GM19468 (cell line): ENCODE data around the gene PITHD1.
"Not testable (repeated sequence)": the region's sequence is repeated elsewhere in the genome, so short reads cannot be mapped to it uniquely, and the experiment has no call there.

Experiments used
- ATAC-seq: cut with Tn5 transposase; IDR thresholded peaks from one replicate; pipeline ENCODE4 v1.9.1; 2021; ENCODE audit warnings: mild to moderate bottlenecking, moderate library complexity, moderate number of reproducible peaks; ENCODE audit not compliant: unreplicated experiment; ENCODE audit errors: extremely low read depth

PITHD1 gene, protein sequence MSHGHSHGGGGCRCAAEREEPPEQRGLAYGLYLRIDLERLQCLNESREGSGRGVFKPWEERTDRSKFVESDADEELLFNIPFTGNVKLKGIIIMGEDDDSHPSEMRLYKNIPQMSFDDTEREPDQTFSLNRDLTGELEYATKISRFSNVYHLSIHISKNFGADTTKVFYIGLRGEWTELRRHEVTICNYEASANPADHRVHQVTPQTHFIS

DNA sequence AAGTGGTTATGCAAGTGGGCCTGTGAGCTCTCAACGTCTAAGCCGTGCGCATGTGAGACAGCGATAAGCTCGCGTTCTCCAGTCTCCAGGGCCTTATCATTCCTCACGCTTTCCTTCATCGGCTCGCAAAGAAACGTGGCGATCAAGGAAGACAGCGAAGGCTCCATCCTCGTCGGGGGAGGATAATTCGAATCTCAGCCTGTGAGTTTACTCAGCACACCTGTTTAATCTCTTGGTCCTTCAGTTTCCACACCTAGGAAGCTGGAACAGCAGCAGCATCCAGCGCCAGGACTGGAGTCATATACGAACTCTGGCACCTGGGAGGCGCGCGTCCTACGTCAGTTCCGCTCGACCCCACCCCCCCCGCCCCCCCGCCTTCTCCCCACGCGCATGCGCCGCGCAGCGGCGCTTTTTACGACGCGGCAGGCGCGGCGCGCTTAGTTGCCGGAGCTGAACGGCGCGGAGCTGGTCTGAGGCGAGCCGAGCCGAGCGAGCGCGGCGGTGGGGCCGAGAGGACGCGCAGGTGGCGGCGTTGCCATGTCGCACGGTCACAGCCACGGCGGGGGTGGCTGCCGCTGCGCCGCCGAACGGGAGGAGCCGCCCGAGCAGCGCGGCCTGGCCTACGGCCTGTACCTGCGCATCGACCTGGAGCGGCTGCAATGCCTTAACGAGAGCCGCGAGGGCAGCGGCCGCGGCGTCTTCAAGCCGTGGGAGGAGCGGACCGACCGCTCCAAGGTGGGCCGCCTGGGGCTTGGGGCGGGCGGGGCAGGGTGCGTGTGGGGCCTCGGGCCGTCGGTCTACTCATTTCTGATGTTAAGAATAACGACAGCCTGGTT is at the start of gene PITHD1:
Gene PITHD1 (plus strand): TSS at position 440 of the 836 bp plus-strand sequence. CDS start 98 bp downstream, at position 538.
- ATAC-seq: peak; percentile 34

DNA sequence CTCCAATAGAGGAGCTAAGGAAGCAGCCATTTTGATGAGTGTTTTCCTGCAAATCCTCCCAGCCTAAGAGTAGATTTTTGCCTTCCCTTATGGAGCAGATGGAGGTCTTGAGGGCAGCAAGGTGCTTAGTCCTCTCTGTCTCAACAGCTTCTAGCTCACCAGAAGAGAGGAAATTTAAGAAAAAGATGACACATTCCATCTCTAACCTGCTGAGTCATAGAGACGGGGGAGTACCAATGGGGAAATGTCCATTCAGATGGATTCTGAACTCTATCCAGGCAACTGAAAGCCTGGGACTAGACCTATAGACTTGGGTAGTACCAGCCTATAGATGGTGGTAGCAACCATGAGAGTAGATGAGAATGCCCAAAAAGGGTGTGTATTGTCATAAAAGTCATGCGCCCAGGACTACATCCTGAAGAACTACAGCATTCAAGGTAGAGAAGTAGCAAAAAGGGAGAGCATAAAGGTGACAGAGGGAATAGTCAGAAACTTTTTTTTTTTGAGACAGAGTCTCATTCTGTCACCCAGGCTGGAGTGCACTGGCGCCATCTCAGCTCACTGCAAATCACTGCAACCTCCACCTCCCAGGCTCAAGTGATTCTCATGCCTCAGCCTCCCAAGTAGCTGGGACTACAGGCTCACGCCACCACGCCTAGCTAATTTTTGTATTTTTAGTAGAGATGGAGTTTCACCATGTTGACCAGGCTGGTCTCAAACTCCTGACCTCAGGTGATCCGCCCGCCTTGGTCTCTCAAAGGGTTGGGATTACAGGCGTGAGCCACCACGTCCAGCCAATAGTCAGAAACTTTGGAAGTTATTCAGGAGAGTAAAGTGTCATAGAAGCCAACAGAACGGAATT is 45.6 kb upstream of the PITHD1 start:
- ATAC-seq: no peak

DNA sequence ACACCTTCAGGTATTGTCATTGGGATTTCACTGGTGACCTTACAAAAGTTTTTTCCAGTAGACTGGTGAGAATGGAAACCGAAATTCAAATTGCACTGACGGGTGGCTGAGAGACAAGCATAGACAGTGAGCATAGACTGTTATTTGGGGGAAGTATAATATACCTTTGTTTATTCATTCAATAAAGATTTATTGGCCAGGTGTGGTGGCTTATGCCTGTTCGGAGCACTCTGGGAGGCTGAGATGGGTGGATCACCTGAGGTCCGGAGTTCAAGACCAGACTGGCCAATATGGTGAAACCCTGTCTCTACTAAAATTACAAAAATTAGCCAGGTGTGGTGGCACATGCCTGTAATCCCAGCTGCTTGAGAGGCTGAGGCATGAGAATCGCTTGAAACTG is 44.9 kb upstream of the PITHD1 start:
- not testable (repeated sequence) for ATAC-seq

DNA sequence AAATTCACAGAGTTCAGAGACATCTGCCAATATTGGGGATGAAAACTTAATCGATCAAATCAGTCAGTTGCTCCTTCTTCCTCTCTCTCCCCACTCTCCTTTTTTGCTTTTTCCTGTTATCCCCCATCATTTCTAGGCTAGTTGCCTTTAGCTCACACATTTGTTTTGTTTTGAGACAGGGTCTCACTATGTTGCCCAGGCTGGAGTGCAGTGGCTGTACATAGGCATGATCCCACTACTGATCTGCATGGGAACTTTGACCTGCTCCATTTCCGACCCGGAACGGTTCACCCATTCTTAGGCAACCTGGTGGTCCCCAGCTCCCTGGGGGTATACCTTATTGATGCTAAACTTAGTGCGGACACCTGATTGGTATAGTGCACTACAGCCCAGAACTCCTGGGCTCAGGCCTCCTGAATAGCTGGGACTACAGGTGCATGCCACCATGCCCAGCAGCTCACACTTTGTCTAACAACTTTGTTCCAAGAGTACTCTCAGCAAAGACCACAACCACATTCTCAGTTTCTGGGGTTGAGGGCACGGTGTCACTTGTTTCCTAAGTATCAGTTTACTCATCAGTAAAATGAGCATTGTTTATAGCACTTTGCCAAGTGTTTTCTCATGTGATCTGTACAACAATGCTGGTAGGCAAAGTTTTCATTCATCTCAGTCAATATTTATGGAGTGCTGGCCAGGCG is 41.6 kb upstream of the PITHD1 start:
- ATAC-seq: no peak

DNA sequence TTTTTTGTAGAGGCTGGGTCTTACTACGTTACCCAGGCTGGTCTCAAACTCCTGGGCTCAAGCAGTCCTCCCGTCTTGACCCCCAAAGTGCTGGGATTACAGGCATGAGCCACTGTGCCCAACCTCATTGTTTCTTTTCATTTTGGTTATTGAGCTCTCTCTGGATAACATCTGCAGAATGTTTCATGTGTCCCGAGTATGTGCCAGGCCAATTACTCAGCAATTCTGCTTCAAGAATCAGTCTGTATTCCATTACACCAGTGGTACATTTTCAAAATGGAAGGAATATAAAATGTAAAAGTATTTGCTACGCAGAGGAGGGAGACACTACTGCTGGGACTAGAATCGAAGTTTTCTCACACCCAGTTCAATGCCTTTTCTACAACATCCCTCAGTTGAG is 36.6 kb upstream of the PITHD1 start:
- no peak for ATAC-seq

DNA sequence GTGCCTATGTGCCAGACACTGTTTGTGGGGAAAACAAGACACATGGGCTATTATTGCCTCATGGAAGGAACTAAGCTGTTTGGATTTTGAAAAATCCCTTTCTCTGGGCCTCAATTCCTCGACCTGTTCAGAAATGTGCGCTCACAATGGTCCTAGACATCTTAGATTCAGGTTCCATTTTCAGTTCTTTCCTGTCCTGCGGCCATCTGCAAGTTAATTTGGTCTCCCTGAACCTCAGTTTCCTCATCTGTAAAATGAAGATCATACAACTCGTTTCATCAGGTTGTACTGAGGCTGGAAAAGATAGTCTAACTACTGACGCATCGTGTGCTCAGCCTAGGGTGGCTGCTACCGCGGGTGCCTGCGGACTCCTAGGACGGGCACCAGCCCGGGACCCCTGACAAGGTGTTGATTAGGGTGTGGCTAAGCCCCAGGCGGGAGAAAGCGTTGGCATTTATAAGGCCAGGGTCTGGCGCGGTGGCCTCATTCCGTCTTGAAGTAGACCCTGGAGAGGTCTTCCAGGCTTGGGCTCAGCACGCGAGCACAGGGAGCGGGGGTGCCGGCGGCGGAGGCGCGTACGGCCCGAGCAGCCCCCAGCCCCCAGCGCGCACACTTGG is 35.4 kb upstream of the PITHD1 start:
- ATAC-seq: no peak

DNA sequence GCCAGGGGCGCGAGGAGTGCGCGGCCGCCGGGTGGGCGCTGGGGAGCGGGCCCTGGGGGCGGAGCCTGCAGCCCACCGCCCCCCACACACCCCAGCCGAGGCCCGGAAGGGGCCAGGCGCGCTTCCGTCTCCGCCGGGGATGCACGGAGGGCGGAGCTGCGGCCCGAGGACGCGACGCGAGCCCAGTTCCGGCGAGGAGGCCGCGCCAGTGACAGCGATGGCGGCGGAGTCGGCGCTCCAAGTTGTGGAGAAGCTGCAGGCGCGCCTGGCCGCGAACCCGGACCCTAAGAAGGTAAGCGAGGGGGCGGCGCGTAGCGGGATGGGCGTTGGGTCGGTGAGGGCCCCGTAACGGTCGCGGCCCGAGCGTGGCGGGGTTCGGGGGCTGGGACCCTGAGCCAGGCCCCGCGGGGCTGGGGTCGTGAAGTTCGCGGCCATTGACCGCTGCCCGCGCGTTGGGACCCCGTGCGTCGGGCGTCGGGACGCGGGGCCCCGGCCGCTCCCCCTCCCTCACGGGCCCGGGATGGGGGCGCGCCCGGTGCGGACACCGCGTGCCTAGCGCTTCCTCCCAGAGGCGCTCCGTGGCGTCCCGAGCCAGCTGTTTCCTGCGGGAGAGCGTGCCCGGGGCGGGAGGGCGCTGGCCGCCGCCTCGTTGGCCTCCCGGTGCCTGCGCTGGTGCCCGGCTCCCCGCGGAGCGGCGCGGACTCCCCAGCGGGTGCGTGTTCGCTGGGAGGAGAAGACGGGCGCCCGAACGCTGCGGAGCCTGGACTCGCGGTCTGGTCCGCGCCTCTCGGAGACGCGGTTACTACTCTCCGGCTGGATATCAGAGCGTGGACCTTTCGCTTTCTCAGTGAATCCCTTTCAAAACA is 34.7 kb upstream of the PITHD1 start, which contains the start of gene ELOA:
Gene ELOA (plus strand): TSS at position 185 of the 866 bp plus-strand sequence. CDS start 33 bp downstream, at position 218.
- peak; percentile 32 for ATAC-seq

DNA sequence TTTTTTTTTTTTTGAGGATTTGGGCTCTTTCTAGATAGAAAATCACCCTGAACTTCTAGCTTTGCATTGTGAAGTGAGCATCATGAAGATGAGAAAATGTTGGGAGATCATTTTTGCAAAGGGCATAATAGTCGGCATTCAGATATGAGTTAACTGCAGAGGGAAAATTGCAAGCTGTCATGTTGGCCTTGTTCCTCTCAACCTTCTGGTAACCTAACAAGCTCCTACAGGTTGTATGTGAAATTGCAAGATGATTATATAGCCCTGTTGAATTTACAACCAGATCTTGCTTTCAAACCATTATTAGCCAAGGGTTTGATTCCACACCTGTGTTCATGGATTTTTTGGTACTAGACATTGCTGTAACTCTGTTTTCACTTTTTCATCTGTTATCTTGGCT is 32.7 kb upstream of the PITHD1 start:
- ATAC-seq: no peak

DNA sequence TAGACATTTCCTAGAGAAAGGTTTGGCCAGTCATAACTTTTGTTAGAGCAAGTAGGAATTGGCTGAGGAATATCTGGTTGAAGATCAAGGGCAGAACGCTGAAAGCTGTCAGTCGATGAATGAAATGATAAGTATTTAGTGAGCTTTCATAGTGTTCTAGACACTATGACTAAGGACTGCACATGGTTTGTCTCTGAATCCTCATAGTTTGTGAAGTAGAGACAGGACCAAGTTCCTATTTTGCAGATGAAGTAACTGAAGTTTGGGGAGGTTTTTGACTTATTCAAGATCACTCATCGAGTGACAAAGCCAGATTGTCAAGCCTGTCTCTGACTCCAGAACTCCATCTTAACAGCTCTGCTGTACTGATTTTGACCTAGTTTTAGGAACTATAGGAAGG is 30.2 kb upstream of the PITHD1 start:
- no peak for ATAC-seq

DNA sequence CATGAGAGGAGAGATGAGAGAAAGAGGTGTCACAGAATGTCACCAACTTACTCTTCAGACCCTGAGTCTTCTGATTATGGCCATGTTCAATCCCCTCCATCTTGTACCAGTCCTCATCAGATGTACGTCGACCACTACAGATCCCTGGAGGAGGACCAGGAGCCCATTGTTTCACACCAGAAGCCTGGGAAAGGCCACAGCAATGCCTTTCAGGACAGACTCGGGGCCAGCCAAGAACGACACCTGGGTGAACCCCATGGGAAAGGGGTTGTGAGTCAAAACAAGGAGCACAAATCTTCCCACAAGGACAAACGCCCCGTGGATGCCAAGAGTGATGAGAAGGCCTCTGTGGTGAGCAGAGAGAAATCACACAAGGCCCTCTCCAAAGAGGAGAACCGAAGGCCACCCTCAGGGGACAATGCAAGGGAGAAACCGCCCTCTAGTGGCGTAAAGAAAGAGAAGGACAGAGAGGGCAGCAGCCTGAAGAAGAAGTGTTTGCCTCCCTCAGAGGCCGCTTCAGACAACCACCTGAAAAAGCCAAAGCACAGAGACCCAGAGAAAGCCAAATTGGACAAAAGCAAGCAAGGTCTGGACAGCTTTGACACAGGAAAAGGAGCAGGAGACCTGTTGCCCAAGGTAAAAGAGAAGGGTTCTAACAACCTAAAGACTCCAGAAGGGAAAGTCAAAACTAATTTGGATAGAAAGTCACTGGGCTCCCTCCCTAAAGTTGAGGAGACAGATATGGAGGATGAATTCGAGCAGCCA is 27.0 kb upstream of the PITHD1 start:
- no peak for ATAC-seq

DNA sequence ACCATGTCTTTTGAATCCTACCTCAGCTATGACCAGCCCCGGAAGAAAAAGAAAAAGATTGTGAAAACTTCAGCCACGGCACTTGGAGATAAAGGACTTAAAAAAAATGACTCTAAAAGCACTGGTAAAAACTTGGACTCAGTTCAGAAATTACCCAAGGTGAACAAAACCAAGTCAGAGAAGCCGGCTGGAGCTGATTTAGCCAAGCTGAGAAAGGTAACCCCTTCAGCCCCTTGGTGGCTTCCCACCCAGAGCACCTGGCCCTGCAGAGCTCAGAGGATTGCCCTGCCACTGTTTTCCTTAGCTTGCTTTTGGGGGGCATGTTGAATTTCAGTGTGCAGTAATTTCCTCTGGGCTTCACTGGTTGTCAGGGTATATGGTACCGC is 26.4 kb upstream of the PITHD1 start:
- ATAC-seq: no peak

DNA sequence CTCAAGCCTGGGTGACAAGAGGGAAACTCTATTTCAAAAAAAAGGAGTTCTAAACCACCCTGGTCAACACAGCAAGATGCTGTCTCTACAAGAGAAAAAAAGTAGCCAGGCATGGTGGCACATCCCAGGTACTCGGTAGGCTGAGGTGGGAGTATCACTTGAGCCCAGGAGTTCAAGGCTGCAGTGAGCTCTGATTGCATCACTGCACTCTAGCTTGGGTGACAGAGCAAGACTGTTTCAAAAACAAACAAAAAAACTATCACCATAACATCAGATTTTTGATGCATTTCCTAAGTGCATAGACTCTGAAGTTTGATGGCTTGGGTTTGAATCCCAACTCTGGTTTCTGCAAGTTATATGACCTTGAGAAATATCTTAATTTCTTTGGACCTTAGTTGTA is 25.3 kb upstream of the PITHD1 start:
- ATAC-seq: no peak

DNA sequence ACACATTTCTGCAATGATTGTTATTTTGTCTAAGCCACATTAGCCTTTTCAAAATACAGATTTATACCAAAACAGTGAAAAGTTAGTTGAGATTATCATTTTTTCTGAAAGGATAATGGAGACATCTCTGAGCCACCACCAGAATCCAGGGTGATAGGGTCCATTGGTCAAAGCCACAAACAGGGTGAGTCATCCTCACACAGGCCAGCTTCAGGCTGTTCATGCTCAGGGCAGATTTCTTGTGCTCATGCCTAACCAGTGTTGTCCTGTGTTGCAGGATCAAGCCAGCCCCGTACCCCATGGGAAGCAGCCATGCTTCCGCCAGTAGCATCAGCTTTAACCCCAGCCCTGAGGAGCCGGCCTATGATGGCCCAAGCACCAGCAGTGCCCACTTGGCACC is 21.5 kb upstream of the PITHD1 start:
- no peak for ATAC-seq

DNA sequence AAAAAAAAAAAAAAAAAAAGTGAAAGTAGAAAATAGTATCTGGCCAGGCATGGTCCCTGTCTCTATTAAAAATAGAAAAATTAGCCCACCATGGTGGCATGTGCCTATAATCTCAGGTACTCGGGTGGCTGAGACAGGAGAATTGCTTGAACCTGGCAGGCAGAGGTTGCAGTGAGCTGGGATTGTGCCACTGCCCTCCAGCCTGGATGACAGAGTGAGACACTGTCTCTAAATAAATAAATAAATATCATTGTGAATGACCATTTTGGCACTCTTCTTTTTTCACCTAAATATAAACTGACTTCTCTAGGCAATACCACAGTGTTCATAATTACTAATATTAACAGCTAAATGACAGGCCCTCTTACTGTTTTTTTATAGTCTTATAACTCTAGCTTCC is 20.4 kb upstream of the PITHD1 start:
- ATAC-seq: no peak

DNA sequence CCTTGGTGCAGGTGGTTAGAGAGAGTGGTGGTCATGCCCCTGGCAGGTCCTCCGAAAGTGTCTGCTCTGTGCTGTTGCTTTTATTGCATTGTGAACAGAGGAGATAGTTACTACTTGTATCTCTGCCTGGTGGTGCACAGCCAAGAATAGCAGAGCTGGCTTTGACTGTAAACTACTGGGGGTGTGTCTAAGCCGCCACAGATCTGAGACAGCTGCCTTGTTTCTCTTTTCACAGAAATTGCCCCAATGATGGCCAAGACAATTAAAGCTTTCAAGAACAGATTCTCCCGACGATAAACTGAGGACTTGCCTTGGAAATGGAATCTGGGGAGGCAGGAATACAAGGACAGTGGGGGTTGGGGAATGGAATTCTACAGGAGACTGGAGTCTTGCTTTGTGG is 18.9 kb upstream of the PITHD1 start:
- no peak for ATAC-seq

DNA sequence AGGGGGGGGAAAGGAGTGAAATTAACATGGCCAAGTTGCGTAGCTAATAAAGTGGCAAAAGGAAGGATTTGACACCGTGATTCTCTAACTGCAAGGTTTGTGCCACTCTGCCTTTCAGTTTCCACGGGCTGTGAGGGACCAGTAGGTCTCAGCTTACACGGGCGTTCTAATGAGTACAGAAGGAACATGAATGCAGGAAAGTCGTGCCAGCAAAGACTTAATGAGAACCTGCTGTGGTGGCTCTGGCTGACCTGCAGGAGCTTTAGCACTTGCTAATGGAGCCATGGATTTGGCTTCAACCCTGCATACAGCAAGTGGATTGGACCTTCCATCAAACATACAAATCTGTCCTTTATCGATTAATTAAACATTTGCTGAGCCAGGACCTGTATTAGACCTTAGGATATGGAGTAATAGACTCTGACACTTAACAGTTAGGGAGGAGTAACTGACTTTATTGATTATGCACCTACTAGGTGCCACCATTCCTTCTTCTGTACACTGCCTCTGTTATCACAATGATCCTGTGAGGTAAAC is 15.1 kb upstream of the PITHD1 start:
- ATAC-seq: no peak

DNA sequence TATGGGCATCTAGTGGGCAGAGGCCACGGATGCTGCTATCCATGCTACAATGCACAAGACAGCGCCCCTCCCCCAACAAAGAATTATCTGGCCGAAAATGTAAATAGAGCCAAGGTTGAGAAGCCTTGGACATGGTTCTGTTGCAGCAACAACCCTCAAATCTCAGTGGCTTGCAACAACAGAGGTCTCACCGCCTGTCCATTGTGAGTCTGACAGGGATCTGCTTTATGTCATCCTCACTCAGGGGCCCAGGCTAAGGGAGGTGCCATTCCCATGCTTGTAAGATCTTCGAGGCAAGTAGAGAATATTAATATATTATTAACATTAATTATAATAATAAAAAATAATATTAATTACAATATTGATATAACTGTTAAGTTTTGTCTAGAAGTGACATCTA is 9.5 kb upstream of the PITHD1 start:
- no peak for ATAC-seq
